ENCODE results near the gene GARNL3.

GARNL3 gene

GRCh38 chr9:127386981-127387380 lies 122.4 kb downstream of the GARNL3 start:
- TF ChIP-seq CTCF (IDR thresholded peaks at IDR 0.05): no peak

- TF ChIP-seq CTCF (IDR thresholded peaks at IDR 0.05): no peak
Observed at GRCh38 chr9:127388037-127388855, 123.7 kb downstream of the GARNL3 start.

- no peak for TF ChIP-seq CTCF (IDR thresholded peaks at IDR 0.05)
Observed at GRCh38 chr9:127388856-127389238, 124.3 kb downstream of the GARNL3 start.

GRCh38 chr9:127389381-127390247 lies 125.0 kb downstream of the GARNL3 start:
- no peak for TF ChIP-seq CTCF (IDR thresholded peaks at IDR 0.05)

- no peak for TF ChIP-seq CTCF (IDR thresholded peaks at IDR 0.05)
Observed at GRCh38 chr9:127390248-127390545, 125.6 kb downstream of the GARNL3 start.

- TF ChIP-seq CTCF (IDR thresholded peaks at IDR 0.05): no peak
Observed at GRCh38 chr9:127390563-127390962, 126.0 kb downstream of the GARNL3 start.

- TF ChIP-seq CTCF (IDR thresholded peaks at IDR 0.05): no peak
Observed at GRCh38 chr9:127392166-127392565, 127.6 kb downstream of the GARNL3 start.
